Activated CD8-positive, alpha-beta memory T cell treated with anti-CD3 and anti-CD28 coated beads, Interleukin-2, amount 50 U/mL, for 1 hour (primary cell): Measurements from ENCODE around the gene IGF1.
"Not testable (repeated sequence)": the region's sequence is repeated elsewhere in the genome, so short reads cannot be mapped to it uniquely, and the experiment has no call there.

Experiments used
- DNase-seq: peaks from one replicate; pipeline ENCODE4 v3.0.0-alpha.2; 2020; ENCODE audit errors: extremely low read depth

The IGF1 gene

GRCh38 chr12:102461501-102461900 is 18.9 kb downstream of the IGF1 start:
- no peak for DNase-seq

GRCh38 chr12:102459314-102459713 is 21.0 kb downstream of the IGF1 start:
- DNase-seq: no peak

GRCh38 chr12:102454808-102455760 is 25.3 kb downstream of the IGF1 start:
- DNase-seq: no peak

- DNase-seq: no peak
These were observed 26.0 kb downstream of the IGF1 start for GRCh38 chr12:102454330-102454729.

GRCh38 chr12:102452605-102453004 is 27.8 kb downstream of the IGF1 start:
- no peak for DNase-seq

GRCh38 chr12:102449018-102449417 is 31.3 kb downstream of the IGF1 start:
- DNase-seq: not testable (repeated sequence)

- DNase-seq: not testable (repeated sequence)
These were observed 32.9 kb downstream of the IGF1 start for GRCh38 chr12:102447426-102447825.

GRCh38 chr12:102444707-102445106 is 35.7 kb downstream of the IGF1 start:
- DNase-seq: no peak

- no peak for DNase-seq
These were observed 36.3 kb downstream of the IGF1 start for GRCh38 chr12:102444093-102444492.

GRCh38 chr12:102441077-102441596 is 39.2 kb downstream of the IGF1 start:
- DNase-seq: no peak

- no peak for DNase-seq
These were observed 40.6 kb downstream of the IGF1 start for GRCh38 chr12:102439426-102440405.

GRCh38 chr12:102438827-102439210 is 41.5 kb downstream of the IGF1 start:
- DNase-seq: no peak

GRCh38 chr12:102438047-102438826 is 42.1 kb downstream of the IGF1 start:
- no peak for DNase-seq

GRCh38 chr12:102437511-102437910 is 42.9 kb downstream of the IGF1 start:
- DNase-seq: no peak

- DNase-seq: no peak
These were observed 43.5 kb downstream of the IGF1 start for GRCh38 chr12:102436867-102437266.

- no peak for DNase-seq
These were observed 44.4 kb downstream of the IGF1 start for GRCh38 chr12:102435827-102436436.

- DNase-seq: no peak
These were observed 47.1 kb downstream of the IGF1 start for GRCh38 chr12:102433304-102433703.

GRCh38 chr12:102430661-102431060 is 49.7 kb downstream of the IGF1 start:
- no peak for DNase-seq

GRCh38 chr12:102429211-102430154 is 50.9 kb downstream of the IGF1 start:
- DNase-seq: no peak

- no peak for DNase-seq
These were observed 52.8 kb downstream of the IGF1 start for GRCh38 chr12:102427543-102427941.
